Dedifferentiated amniotic fluid mesenchymal stem cell (primary cell): ENCODE data around the gene USP17L29.
"Not testable (repeated sequence)": the region's sequence is repeated elsewhere in the genome, so short reads cannot be mapped to it uniquely, and the experiment has no call there.

Experiments used
- DNase-seq: peaks from one replicate; pipeline ENCODE4 v3.0.0-alpha.2; 2016; ENCODE audit errors: extremely low spot score

Gene USP17L29, protein sequence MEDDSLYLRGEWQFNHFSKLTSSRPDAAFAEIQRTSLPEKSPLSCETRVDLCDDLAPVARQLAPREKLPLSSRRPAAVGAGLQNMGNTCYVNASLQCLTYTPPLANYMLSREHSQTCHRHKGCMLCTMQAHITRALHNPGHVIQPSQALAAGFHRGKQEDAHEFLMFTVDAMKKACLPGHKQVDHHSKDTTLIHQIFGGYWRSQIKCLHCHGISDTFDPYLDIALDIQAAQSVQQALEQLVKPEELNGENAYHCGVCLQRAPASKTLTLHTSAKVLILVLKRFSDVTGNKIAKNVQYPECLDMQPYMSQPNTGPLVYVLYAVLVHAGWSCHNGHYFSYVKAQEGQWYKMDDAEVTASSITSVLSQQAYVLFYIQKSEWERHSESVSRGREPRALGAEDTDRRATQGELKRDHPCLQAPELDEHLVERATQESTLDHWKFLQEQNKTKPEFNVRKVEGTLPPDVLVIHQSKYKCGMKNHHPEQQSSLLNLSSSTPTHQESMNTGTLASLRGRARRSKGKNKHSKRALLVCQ

GRCh38 chr4:9353338-9353737, at the start of gene USP17L29:
USP17L29 (plus strand) TSS chr4:9353638; CDS start chr4:9353638, 0 bp downstream.
- not testable (repeated sequence) for DNase-seq

DNA sequence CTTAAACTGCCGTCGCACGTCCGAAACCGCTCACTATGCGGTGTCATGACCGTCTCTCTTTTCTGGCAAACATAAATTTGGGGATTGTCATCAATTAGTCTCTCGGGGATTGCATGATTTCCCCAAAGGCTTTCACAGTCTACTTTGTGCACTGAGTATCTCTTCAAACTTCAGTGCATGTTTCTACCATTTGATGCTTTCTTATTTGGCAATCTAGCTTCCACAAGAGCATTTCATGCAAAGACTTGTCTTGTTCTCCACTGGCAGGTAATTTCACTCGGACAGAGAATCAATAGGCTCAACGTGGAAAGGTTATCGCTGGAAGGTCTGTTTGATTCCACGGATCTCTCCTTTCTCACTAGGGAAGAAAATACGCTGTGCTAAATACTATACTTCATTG, 29.2 kb upstream of the USP17L29 start:
- not testable (repeated sequence) for DNase-seq

- not testable (repeated sequence) for DNase-seq
Measured at GRCh38 chr4:9324865-9325264, 28.6 kb upstream of the USP17L29 start, which contains the start of gene USP17L24. USP17L24 (plus strand) TSS chr4:9325165; CDS start chr4:9325165, 0 bp downstream.

DNA sequence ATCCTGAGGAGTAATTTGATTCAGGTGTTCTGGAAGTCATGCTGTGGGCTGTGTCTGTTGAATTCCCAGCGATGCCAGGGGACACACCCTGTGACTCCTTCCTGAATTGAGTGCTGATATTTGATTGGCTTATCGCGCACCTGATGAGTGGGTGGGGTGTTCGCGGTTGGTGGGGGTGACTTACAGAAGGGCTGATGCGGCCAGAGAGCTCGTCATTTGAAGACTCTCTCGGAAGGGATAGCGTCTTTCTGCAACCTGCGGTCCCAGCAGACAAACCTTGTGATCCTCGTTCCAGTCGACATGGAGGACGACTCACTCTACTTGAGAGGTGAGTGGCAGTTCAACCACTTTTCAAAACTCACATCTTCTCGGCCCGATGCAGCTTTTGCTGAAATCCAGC, 23.8 kb upstream of the USP17L29 start, which contains the start of gene USP17L25:
TSS of gene USP17L25 (plus strand) at position 301 of the 400 bp plus-strand sequence. CDS start at position 301, 0 bp downstream.
- not testable (repeated sequence) for DNase-seq

- not testable (repeated sequence) for DNase-seq
Measured at GRCh38 chr4:9334358-9334757, 19.1 kb upstream of the USP17L29 start, which contains the start of gene USP17L26. USP17L26 (plus strand) TSS chr4:9334658; CDS start chr4:9334658, 0 bp downstream.

DNA sequence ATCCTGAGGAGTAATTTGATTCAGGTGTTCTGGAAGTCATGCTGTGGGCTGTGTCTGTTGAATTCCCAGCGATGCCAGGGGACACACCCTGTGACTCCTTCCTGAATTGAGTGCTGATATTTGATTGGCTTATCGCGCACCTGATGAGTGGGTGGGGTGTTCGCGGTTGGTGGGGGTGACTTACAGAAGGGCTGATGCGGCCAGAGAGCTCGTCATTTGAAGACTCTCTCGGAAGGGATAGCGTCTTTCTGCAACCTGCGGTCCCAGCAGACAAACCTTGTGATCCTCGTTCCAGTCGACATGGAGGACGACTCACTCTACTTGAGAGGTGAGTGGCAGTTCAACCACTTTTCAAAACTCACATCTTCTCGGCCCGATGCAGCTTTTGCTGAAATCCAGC, 14.3 kb upstream of the USP17L29 start, which contains the start of gene USP17L5:
TSS of gene USP17L5 (plus strand) at position 301 of the 400 bp plus-strand sequence. CDS start at position 301, 0 bp downstream.
- DNase-seq: not testable (repeated sequence)

GRCh38 chr4:9343848-9344247, 9.6 kb upstream of the USP17L29 start, which contains the start of gene USP17L27:
USP17L27 (plus strand) TSS chr4:9344148; CDS start chr4:9344148, 0 bp downstream.
- not testable (repeated sequence) for DNase-seq

DNA sequence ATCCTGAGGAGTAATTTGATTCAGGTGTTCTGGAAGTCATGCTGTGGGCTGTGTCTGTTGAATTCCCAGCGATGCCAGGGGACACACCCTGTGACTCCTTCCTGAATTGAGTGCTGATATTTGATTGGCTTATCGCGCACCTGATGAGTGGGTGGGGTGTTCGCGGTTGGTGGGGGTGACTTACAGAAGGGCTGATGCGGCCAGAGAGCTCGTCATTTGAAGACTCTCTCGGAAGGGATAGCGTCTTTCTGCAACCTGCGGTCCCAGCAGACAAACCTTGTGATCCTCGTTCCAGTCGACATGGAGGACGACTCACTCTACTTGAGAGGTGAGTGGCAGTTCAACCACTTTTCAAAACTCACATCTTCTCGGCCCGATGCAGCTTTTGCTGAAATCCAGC, 4.8 kb upstream of the USP17L29 start, which contains the start of gene USP17L28:
TSS of gene USP17L28 (plus strand) at position 301 of the 400 bp plus-strand sequence. CDS start at position 301, 0 bp downstream.
- DNase-seq: not testable (repeated sequence)

GRCh38 chr4:9350866-9351265, 2.6 kb upstream of the USP17L29 start:
- DNase-seq: not testable (repeated sequence)

DNA sequence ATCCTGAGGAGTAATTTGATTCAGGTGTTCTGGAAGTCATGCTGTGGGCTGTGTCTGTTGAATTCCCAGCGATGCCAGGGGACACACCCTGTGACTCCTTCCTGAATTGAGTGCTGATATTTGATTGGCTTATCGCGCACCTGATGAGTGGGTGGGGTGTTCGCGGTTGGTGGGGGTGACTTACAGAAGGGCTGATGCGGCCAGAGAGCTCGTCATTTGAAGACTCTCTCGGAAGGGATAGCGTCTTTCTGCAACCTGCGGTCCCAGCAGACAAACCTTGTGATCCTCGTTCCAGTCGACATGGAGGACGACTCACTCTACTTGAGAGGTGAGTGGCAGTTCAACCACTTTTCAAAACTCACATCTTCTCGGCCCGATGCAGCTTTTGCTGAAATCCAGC, 9.4 kb downstream of the USP17L29 start, which contains the start of gene USP17L30:
TSS of gene USP17L30 (plus strand) at position 301 of the 400 bp plus-strand sequence. CDS start at position 301, 0 bp downstream.
- not testable (repeated sequence) for DNase-seq

DNA sequence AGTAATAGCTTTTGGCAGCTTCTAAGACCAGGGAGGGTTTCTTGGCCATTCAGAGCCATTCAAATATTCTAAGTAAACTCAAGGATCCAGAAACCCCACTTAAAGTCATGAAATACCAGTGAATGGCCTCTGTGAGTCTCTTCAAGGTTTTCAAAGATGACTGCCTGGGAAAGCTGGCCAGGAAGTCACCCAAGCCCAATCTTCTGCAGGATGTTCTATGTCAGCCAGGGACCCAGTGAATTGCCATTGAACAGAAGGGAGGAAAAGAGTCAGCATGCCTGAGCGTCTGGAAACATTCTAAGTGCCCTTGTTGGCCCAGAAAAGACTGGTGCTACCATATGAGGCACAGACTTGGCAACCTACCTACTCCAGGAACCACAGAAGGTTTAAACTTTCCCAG, 26.4 kb downstream of the USP17L29 start:
- not testable (repeated sequence) for DNase-seq

DNA sequence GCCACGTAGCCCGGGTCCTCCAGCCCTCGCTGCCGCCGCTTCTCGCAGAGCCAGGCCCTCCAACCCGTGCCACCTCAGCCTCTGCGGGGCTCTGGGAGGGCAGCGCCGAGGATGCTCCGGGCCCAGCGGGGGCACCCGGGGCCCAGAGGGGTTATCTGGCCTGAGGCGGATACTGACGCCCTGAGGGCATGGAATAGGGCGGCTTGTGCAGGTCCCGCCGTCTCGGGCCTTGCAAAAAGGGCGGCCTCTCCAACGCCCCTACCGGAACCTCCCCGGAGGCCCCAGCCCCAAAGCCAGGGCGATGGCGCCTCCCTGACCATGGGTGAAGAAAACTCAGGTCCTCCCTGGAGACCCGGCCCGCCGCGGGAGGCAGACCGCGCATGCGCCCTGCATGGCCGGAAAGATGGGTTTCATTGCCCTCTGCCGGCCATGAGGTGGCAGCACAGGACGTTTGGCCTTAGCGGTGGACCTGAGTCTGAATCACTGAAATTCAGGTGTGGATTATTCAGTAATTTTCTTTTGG, 27.6 kb downstream of the USP17L29 start:
- DNase-seq: not testable (repeated sequence)

- DNase-seq: no peak
Measured at GRCh38 chr4:9384126-9384525, 30.7 kb downstream of the USP17L29 start.

DNA sequence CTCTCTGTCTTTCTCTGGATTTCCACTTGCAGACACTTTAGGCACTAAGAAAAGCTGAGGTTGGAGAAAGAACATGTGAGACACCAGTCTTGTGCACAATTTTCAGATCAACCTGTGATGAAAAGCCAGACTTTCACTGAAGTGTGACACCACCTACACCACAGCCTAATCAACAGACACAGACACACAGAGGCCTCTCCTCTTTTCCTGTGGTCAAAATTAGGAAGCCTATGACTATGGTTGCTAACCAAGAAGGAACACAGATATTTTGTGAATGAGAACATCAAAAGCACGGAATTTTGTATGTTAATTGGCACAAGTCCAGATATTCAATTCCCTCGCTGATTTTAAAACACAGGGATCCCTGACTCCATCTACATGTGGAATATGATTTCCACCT, 35.6 kb downstream of the USP17L29 start:
- not testable (repeated sequence) for DNase-seq
